Fibroblast of mammary gland (primary cell): Measurements from ENCODE around the gene DNAJC21.
A peak's percentile ranks its signal among the peaks of the same experiment; 100 is the strongest.

Source experiments
- DNase-seq: peaks from one replicate; pipeline ENCODE4 v3.0.0-alpha.2; 2010; ENCODE audit warnings: low read depth
- H3K4me3 ChIP-seq: 2 replicates; pipeline ENCODE4 v1.5.1; 2011; ENCODE audit warnings: low read depth, mild to moderate bottlenecking, low read length, moderate library complexity; ENCODE audit not compliant: control insufficient read depth
- CTCF ChIP-seq: conservative IDR thresholded peaks from 2 replicates; pipeline ENCODE4 v1.5.1; 2011; ENCODE audit warnings: low read depth, low read length, inconsistent platforms; ENCODE audit not compliant: control insufficient read depth, insufficient read depth

DNAJC21 gene

GRCh38 chr5:34928267-34928666, 1.1 kb upstream of the DNAJC21 start:
- no peak for DNase-seq
- TF ChIP-seq CTCF: no peak
- no peak overlapping the region for H3K4me3 ChIP-seq

- H3K4me3 ChIP-seq: peak overlapping the region; percentile 87
- TF ChIP-seq CTCF: no peak
- peak; percentile 70 for DNase-seq
These were observed 532 bp downstream of the DNAJC21 start for GRCh38 chr5:34929720-34930461.

- peak; percentile 53 for DNase-seq
These were observed 1.1 kb downstream of the DNAJC21 start for GRCh38 chr5:34930462-34930844.

GRCh38 chr5:34930870-34931269, 1.5 kb downstream of the DNAJC21 start:
- TF ChIP-seq CTCF: no peak
- DNase-seq: no peak
- peak overlapping the region; percentile 87 for H3K4me3 ChIP-seq

More at GRCh38 chr5:34930462-34930844, 1.1 kb downstream of the DNAJC21 start:
- H3K4me3 ChIP-seq: peak overlapping the region; percentile 87
- no peak for TF ChIP-seq CTCF

GRCh38 chr5:34932947-34933346, 3.6 kb downstream of the DNAJC21 start:
- DNase-seq: no peak
- H3K4me3 ChIP-seq: no peak overlapping the region
- no peak for TF ChIP-seq CTCF

- H3K4me3 ChIP-seq: no peak overlapping the region
- no peak for TF ChIP-seq CTCF
- DNase-seq: no peak
These were observed 12.6 kb downstream of the DNAJC21 start for GRCh38 chr5:34941936-34942335.
